ENCODE measurements around the gene NFATC2. TPM values are rescaled to one million over a fixed set of nuclear protein-coding genes. Genes with fewer than 3 reads are reported as not detected.
"Not testable (repeated sequence)": the region's sequence is repeated elsewhere in the genome, so short reads cannot be mapped to it uniquely, and the experiment has no call there.

Gene NFATC2
- total RNA-seq, 1 experiment from 2014 or later, result not detected

- H3K9me3 ChIP-seq (replicated peaks), result no peaks in the 10 kb centered on the region
Measured at GRCh38 chr20:51574248-51575033, 31.9 kb upstream of the NFATC2 start.

GRCh38 chr20:51573576-51574243 is 31.2 kb upstream of the NFATC2 start:
- Histone ChIP-seq H3K9me3 (replicated peaks) (no peaks in the 10 kb centered on the region), H3K4me3 (no peak overlapping the region), H3K36me3 (no peaks in the 10 kb centered on the region), H3K27me3 (peaks cover 6% of the 10 kb centered on the region; the same call in 1 of the 2 replicates), H3K27ac (no peak overlapping the region), H3K4me1 (no peaks in the 10 kb centered on the region)
- DNase-seq, result no peak

More at GRCh38 chr20:51574248-51575033, 31.9 kb upstream of the NFATC2 start:
- Histone ChIP-seq H3K27ac (no peak overlapping the region), H3K27me3 (peaks cover 6% of the 10 kb centered on the region), H3K4me1 (no peaks in the 10 kb centered on the region), H3K36me3 (no peaks in the 10 kb centered on the region), H3K4me3 (no peak overlapping the region)
- no peak for DNase-seq

- no peak overlapping the region for H3K27ac ChIP-seq
- H3K9me3 ChIP-seq (replicated peaks), result no peaks in the 10 kb centered on the region
- H3K4me3 ChIP-seq, result no peak overlapping the region
- no peak for DNase-seq
- no peaks in the 10 kb centered on the region; the same call in 1 of the 2 replicates for H3K27me3 ChIP-seq
- H3K4me1 ChIP-seq, result no peaks in the 10 kb centered on the region
- H3K36me3 ChIP-seq, result no peaks in the 10 kb centered on the region
Measured at GRCh38 chr20:51571460-51571794, 28.9 kb upstream of the NFATC2 start.

DNA sequence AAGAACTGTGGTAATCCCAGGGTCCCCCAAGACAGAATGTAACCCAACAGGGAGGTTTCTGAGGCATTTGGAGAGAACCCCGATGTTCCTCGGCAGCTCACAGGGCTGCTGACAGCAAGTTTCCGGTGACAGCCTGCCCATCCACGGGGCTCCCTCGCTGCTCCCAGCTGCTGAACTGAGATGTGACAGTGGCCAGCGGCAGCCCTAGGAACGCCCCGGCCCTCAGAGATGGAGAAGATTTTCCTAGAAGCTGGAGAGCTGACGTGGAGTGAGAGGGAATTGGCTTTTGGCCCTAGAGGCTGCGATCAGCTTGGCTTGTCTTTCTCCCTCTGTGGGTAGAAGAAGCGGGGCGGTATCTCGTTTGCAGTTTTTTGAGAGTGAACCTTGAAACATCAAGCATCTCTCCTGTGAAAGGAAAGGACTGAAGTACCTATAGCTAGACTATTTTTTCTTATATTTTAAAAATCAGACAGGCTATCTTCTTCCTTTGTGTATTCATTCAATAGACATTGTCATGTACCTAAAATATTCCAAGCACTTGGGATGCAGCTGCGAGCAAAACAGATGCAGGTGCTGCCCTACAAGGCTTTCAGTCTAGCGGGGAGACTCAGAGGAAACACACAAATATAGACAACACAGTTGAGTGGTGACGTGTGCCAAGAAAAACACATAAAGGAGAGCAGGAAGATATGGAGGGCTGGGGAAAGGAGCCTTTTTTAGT is 28.4 kb upstream of the NFATC2 start:
- DNase-seq, result no peak
- H3K36me3 ChIP-seq, result no peaks in the 10 kb centered on the region
- H3K9me3 ChIP-seq (replicated peaks), result no peaks in the 10 kb centered on the region
- H3K27me3 ChIP-seq, result no peaks in the 10 kb centered on the region; the same call in 1 of the 2 replicates
- no peak overlapping the region for H3K4me3 ChIP-seq
- H3K4me1 ChIP-seq, result no peaks in the 10 kb centered on the region
- no peak overlapping the region for H3K27ac ChIP-seq

GRCh38 chr20:51569815-51570738 is 27.6 kb upstream of the NFATC2 start:
- Histone ChIP-seq H3K36me3 (no peaks in the 10 kb centered on the region), H3K9me3 (replicated peaks) (no peaks in the 10 kb centered on the region), H3K4me3 (no peak overlapping the region), H3K27me3 (no peaks in the 10 kb centered on the region; the same call in 1 of the 2 replicates), H3K27ac (no peak overlapping the region), H3K4me1 (no peaks in the 10 kb centered on the region)
- DNase-seq, result no peak

DNA sequence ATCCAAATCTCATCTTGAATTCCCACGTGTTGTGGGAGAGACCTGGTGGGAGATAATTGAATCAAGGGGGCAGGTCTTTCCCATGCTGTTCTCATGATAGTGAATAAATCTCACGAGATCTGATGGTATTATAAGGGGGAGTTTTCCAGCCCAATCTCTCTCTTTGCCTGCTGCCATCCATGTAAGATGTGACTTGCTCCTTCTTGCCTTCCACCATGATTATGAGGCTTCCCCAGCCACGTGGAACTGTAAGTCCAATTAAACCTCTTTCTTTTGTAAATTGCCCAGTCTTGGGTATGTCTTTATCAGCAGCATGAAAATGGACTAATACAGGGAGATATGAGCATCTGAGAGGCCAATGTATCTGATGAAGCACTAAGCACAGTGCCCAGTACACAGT is 26.0 kb upstream of the NFATC2 start:
- H3K27ac ChIP-seq; DNase-seq; H3K9me3 ChIP-seq (replicated peaks); H3K4me1 ChIP-seq; H3K36me3 ChIP-seq; H3K27me3 ChIP-seq; H3K4me3 ChIP-seq: not testable (repeated sequence)

- Histone ChIP-seq H3K27ac (no peak overlapping the region), H3K9me3 (replicated peaks) (no peaks in the 10 kb centered on the region), H3K4me3 (no peak overlapping the region), H3K36me3 (no peaks in the 10 kb centered on the region), H3K4me1 (no peaks in the 10 kb centered on the region), H3K27me3 (peaks cover 14% of the 10 kb centered on the region)
- no peak for DNase-seq
Measured at GRCh38 chr20:51567622-51568021, 25.1 kb upstream of the NFATC2 start.

DNA sequence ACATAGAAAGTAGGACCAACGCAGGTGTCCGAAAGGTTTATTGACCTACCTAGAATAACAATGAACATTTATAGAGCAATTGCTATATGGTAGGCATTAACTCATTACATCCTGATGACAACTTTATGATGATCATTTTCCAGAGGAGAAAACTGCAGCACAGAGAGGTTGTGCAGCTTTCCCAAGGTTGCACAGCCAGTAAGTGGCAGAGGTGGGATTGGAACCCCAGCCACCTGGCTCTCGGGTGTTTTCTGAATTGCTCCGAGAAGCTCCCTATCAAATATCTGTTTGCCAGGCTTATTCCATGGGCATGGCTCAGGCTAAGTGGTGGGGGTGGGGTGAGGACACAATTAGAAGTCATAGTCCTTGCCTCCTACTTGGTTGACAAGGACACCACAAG is 24.1 kb upstream of the NFATC2 start:
- Histone ChIP-seq H3K27ac (no peak overlapping the region), H3K36me3 (no peaks in the 10 kb centered on the region), H3K9me3 (replicated peaks) (no peaks in the 10 kb centered on the region), H3K4me1 (no peaks in the 10 kb centered on the region), H3K4me3 (no peak overlapping the region), H3K27me3 (peaks cover 22% of the 10 kb centered on the region)
- DNase-seq, result no peak

DNA sequence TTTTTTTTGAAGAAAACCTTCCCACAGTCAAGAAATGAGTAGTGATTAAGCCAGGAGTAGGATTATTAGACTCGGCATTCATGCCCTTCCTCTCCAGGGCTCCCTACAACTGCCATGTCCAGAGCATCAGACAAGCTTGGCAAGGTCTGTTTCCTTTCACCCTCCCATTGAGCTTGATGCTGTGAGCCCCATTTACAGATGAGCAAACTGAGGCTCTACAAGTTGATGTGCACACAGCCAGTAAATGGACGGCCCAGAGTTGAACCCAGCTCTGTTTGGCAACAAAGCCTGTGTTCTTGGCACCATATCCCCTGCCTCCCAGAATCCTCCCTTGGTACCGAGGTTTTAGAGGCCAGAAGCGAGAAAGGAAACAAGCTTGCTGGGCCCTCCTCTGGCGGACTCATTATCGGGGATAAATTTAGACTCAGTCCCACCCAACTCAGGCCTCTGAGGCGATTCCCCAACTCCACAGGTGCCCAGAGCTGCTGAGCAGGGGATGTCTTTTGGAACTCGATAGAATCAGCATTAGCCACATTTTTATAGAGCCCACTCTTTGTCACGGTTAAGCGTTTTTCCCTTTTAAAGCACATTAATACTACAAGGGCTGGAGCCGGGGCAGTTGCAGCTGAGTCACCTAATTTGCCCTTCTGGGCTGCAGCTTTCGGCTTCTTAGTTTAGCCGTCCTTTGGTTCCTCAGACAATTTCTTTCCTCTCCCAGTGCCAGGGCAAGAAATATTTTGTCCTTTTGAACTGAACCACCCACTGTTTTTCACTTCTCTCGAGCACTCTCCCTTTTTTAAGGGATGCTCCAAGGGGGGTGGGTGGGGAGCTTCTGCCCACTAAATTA is 23.0 kb upstream of the NFATC2 start:
- Histone ChIP-seq H3K4me3 (no peak overlapping the region), H3K9me3 (replicated peaks) (no peaks in the 10 kb centered on the region), H3K27me3 (peaks cover 27% of the 10 kb centered on the region), H3K4me1 (no peaks in the 10 kb centered on the region), H3K27ac (no peak overlapping the region), H3K36me3 (no peaks in the 10 kb centered on the region)
- DNase-seq, result no peak

- Histone ChIP-seq H3K9me3 (replicated peaks) (no peaks in the 10 kb centered on the region), H3K4me3 (no peak overlapping the region), H3K4me1 (no peaks in the 10 kb centered on the region), H3K27me3 (peaks cover 37% of the 10 kb centered on the region), H3K27ac (no peak overlapping the region), H3K36me3 (no peaks in the 10 kb centered on the region)
- DNase-seq, result peak in 1 of 2 experiments; percentile 9
Measured at GRCh38 chr20:51563486-51564332, 21.2 kb upstream of the NFATC2 start.

DNA sequence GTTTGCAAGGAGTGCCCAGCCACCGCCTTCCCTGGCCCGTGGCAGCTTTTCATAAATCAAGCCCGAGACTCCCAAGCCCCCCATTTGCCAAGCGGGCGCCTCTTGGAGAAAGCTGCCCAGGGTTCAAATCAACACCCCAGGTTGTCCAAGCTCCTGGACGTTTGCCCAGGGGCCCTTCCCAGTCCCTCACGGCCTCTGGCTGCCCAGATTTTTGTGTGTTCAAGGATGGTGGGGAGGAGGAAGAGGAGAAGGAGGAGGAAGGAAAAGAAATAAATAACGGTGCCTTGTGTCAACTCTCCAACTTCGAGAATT is 20.6 kb upstream of the NFATC2 start:
- H3K4me3 ChIP-seq, result no peak overlapping the region
- H3K9me3 ChIP-seq (replicated peaks), result no peaks in the 10 kb centered on the region
- peaks cover 41% of the 10 kb centered on the region for H3K27me3 ChIP-seq
- H3K4me1 ChIP-seq, result no peaks in the 10 kb centered on the region
- H3K36me3 ChIP-seq, result no peaks in the 10 kb centered on the region
- no peak for DNase-seq
- H3K27ac ChIP-seq, result no peak overlapping the region

- Histone ChIP-seq H3K4me1 (no peaks in the 10 kb centered on the region), H3K27ac (no peak overlapping the region), H3K4me3 (0 out of 2 replicates have a peak overlapping the region, but pooled peaks have one; percentile 5), H3K9me3 (replicated peaks) (no peaks in the 10 kb centered on the region), H3K36me3 (no peaks in the 10 kb centered on the region), H3K27me3 (peaks cover 45% of the 10 kb centered on the region)
- peak; percentile 12 to 17 for DNase-seq
Measured at GRCh38 chr20:51562332-51563173, 20.0 kb upstream of the NFATC2 start.
